ENCODE measurements around the gene TNIK. TPM values are rescaled to one million over a fixed set of nuclear protein-coding genes. Genes with fewer than 3 reads are reported as not detected.
"Not testable (repeated sequence)": the region's sequence is repeated elsewhere in the genome, so short reads cannot be mapped to it uniquely, and the experiment has no call there.

Gene TNIK
- total RNA-seq, 1 donor from 2014 or later: 36.0 TPM

DNA sequence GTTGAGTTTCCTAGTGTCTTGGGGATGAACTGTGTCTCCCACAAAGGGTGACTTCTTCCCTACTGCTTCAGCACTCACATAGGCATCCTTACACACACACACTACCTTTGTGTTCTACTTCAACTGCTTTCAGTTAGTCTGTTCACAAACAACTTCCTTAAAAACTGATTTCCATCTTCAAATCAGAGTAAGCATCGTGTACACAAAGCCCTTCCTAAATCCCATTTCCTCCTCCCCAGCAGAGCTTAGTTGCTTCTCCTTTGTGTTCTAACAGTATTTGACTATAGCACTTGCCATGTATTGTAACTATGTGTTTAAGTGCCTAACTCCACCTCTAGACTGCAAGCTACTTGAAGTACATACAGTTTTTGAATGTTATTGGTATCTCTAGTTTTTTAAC is 71.7 kb downstream of the TNIK start:
- no peak for DNase-seq (ENCODE audit: low read depth, low spot score)

DNA sequence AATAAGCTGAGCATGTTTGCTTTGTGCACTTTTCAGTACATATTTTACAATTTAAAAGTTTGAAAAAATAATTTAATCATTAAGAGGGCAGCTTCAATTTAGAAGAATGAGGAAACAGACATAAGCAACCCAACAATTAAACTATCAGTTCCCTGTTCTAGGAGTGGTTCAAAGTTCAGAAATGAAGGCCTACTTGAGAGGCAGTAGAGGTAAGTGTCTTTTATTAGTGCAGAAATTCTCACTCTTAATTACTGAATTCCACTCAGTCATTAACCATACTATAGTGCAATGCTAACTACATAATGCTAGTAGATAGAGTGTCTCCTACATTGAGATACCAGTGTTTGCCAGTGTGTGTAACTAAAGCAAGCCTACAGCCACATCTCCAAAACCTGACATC is 73.1 kb downstream of the TNIK start:
- DNase-seq (ENCODE audit: low read depth, low spot score): no peak

DNA sequence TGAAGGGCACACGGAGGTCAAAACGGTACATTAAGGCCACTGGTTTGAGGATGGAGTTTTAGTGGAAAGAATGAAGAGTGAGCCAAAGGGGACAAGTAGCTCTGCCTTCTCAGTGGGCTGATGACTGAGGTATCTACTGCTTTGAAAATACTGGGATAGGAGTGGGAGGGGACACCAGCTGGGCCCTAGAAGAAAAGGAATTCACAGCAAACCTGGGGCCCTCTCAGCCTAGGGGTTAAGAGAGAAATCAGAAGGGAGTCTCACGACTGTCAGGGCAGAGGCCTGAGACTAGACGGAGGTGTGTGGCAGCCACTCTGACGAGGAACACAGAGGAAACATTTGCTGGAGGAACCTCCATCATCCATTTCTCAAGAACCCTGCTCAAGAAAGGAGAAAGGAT is 75.1 kb downstream of the TNIK start:
- DNase-seq (ENCODE audit: low read depth, low spot score): no peak

DNA sequence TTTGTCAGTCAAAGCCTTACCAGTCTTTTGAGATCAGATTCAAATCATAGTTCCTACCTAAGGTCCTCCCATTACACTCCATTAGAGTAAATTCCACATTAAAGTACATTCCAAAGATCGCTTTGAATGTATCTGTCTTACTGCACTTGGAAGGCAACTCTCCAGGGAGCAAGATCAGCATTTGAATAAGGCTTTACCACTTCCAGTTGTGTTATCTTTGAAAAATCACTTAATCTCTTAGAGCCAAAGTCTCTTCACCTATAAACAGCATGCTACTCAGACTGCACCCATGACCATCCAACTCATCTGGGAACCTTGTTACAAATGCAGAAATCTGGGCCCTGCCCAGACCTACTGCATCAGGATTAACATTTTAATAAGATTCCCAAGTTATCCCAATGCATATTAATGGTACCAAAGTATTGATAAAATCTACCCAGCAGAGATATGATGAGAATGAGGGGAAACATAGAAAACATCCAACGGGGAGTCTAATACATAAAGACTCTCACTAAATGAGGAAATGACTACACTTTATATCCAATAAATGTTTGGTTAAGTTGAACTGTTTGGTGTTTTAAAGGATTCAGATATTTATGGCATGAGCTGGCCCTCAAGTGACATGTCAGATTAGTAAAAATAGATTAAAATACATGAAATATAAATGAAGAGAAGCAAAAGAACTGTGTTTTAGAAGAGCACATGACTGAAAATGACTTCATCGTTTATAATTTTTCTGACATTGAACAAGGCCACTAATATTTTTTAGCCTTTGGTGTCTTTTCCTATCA is 75.9 kb downstream of the TNIK start:
- DNase-seq (ENCODE audit: low read depth, low spot score): no peak

DNA sequence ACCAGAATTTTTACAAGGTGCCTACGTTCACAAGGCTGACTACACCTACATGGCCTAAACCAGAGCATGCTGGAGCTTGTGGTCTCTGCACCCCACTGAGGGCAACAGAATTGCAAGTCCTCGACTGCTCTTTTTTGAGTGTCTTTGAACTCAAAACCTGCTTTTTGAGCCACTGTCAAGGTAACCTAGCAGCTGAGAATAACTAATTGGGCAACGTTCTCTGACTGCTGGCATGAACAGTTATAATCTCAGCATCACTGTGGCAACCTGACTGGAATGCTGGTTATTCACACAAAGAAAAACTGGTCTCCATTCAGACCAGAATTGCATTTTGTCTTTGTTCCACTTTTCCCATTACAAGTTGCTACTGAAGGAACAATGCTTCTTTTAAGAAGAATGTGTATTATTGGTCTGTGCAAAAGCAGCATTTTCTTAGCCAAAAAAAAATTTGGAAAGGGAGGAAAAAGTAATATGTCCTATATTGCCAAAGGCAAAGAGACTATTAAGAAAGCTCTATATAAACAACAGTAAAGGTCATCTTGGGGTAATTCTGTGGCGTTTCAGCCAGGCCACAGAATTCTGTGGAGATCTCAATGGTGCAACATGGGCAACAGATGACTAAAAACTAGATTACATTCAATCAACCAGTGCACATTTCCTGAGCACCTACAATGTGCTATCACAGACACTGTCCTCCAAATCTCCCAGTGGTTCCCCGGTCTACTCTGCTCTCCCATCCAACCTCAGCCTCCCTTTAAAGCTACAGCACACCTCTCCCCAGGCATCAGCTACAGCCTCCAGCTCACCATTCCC is 76.8 kb downstream of the TNIK start:
- no peak for DNase-seq (ENCODE audit: low read depth, low spot score)

DNA sequence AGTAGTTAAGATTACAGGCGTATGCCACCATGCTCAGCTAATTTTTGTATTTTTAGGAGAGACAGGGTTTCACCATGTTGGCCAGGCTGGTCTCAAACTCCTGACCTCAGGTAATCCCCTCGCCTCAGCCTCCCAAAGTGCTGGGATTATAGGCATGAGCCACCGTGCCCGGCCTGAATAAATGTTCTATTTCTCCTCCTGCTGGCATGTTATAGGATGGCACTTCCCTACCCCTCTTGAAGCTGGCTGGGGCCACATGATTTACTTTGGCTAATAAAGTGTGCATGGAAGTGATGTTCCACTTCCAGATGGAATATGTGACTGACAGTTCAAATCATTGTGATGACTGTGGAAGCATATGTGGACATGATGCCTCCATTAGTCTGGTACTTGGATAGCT is 77.9 kb downstream of the TNIK start:
- DNase-seq (ENCODE audit: low read depth, low spot score): not testable (repeated sequence)

DNA sequence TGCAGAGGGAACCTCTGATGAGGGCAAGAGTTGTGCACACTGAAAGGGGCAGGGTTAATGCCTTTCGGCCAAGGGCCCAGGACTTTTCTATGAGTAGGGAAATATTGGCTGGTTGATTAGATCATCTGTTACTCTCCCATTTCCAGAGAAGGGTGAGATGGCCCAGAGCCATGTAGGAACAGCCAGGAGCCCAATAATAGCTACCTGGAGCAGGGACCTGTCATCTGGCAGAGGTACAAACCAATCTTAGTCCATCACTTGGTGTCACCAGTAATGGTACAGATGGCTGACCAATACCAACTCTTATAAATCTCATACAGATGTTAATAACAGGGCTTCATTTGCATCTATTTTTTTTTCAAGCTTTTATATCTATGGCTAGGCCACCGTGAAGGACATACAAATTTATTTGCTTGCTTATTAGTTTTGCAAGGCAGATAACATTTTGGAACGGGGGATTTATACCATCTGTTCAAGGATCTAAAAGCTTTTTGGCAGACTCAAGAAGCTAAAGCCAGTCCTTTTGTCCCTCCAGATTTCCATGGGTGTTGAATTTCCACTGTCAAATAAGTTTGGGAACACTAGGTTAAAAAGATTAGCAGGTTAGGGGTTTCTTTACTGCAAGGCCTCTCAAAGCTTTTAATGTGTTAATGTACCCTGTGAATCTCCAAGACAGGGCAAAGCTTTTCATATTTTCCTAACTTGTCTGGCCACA is 79.3 kb downstream of the TNIK start:
- DNase-seq (ENCODE audit: low read depth, low spot score): no peak

DNA sequence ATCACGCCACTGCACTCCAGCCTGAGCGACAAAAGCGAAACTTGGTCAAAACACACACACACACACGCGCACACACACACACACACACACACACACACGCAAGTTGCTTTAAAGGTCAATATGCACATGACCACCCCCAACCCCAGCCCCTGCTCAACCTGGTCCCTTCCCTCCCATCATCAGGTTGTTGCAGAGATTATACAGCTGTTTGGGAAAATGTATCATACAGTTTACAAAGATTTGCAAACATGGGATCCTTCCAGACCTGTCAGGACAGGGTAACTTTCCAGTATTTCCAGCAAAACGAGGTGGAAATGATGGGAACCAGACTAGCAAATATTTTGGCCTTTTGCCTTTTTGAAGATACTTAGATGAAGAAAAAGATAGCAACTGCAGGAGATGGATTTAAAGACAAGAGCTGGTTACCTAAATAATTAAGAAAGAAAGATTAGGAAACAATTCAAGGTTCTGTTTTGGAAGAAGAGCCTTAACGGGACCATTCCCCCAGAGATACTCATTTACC is 80.2 kb downstream of the TNIK start:
- DNase-seq (ENCODE audit: low read depth, low spot score): no peak

DNA sequence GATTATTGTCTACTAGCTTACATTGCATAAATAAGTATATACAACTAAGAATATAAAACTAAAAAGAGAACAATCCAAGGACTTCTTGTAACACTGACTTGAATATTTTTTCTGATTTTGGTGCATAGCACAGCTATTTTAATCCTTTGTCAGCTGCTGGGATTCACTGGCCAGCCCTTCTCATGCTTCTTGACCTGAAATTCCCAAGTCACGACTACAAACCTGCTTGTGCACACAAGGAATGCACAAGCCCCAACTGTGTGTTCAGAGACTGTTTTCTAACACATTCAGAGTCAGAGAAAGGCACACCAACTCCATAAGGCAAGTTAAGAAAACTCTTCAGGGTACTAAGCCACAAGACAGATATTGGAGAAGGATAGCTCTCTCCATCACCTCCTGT is 80.9 kb downstream of the TNIK start:
- no peak for DNase-seq (ENCODE audit: low read depth, low spot score)

DNA sequence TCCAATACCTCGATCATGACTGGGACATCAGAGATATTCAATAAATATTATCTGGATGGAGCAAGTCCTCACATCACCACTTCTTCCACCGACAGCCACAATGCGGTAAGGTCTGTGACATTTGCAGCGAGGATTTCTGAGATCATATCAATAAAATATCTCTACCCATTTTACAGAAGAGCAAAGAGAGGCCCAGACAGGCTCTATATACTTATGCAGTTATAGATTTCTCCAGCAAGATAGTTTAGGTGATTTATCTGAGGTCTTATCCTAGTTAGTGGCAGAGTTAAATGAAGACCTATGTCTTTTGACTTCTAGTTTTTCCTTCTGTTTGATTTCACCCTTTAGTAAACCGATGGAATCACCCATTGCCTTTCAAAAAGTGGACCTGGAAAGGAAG is 81.6 kb downstream of the TNIK start:
- no peak for DNase-seq (ENCODE audit: low read depth, low spot score)

DNA sequence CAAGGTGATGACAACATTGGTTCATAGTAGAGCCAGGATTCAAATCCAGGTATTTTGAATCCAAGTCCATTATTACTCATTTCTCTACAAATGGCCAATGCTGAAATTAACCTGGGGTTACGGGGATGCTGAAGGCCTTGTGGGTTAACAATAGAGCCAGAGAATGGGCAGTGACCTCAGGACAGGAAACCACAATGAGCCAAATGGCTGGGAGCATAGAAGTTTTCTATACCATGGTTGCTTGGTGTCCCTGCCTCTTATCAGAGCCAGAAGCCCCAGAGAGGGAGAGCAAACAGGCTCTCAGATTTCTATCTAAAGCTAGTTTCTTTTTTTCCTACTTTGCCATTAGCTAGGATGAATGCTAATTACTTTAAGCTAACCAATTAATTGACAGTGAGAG is 82.3 kb downstream of the TNIK start:
- DNase-seq (ENCODE audit: low read depth, low spot score): no peak

DNA sequence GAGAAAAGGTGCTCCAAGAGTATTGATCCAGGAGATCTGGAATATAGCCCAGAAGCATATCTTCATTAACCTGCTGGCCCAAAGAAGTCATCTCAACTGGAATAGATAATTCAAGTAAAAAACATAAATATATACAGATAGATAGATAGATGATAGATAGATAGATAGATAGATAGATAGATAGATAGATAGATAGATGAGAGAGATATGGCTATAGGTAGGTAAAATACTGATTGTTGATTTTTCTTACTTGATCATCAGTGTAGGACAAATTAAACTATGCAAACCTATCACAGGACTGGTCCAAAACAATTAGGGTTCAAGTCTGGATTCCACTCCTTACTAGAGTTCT is 83.6 kb downstream of the TNIK start:
- no peak for DNase-seq (ENCODE audit: low read depth, low spot score)

DNA sequence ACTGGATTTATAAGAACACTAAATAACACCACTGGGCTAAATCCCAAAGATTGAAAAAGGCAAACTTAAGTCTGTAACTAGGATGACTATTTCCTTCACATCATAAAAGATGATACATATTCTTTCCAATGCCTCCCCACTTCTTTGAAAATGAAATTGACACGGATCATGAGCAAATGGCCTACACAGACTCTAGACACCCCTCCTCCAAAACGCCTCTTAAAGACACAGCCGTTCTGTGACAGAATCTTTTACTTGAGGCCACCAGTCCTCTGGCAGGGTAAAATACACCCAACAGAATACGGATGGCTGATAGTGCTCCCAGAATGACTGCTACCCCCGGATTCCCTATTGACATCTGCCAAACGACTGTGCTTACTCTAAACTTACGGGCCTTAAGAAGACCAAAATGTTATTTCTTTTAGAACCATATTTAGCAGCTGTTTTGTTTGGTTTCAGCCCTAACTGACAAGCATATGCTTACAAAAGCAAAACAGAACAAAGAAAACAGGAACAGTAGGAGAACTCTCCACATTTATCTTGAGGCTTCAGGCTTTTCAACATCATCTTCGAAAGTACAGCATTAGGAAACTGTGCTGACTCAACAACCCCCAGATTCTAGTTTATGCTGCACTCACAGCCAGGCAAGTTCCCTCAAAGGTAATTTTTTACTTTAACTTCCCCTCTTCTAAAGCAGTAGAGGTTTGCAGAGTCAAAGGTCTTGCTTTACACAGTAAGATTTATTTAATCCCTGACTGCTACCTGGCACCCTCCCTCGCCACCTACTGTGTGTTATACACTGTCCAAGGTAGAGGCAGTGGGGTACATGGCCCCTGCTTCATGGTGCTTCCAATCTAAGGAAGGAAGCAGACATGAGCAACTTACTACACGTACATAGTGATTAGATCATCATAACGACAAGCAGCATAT is 84.3 kb downstream of the TNIK start:
- DNase-seq (ENCODE audit: low read depth, low spot score): no peak

DNA sequence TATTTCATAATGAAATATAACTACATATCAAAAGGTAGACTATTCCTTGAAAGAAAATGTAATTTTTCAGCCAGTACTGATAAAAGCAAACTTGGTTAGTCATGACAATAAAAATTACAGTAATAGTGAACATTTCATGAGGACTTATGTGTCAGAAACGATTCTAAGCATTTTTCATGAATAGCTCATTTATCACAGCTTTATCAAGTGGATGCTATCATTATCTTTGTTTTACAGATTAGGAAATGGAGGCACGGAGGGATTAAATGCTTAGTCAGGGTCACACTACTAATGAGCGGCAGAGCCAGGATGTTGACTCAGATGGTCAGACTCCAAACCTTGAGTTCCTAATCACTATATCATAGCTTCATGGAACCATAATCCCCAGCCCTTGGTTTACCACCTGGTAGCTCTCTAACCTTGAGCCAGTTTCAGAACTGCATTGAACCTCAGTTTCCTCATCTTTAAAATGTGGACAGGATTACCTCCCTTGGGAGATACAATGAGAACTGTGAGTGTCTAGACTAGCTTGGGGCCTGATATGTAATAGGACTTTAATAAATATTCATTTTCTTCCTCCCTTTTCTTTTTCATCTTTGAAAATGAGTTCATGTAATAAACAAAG is 85.4 kb downstream of the TNIK start:
- DNase-seq (ENCODE audit: low read depth, low spot score): peak; percentile 71

DNA sequence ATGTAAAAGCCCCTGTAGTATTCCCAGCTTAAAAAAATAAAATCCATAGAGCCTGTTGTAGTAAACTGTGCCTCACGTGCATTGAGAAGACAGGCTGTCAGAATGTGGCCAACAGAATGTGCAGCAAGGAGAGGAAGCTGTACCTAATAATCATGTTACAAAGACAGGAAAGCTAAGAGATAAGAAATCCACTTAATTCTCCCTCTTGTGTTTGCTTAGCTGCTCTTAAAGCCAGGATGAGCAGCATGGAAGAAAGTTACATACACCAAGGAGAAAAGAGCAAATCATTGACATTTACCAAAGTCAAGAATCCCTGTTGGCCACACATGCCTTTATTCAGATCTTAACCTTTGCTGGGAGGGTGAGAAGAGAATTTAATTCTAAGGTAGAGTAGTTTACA is 85.9 kb downstream of the TNIK start:
- DNase-seq (ENCODE audit: low read depth, low spot score): peak; percentile 37

DNA sequence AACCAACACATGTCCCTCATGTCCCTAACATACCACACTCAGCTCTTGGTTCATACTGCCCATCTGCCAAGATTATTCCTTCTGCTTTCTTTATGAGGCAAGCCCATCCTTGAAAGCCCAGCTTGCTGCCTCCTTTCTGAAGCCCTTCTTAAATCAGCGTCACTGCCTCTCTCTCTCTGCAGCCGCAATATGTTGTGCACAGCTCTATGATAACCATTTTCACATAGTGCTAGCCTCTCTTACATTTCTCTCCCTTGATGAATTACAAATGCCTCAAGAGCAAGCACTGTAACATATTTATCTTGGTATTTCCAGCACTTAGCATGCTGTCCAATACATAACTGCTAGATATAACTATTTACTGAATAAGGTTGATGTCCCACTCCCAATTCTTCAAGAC is 86.5 kb downstream of the TNIK start:
- DNase-seq (ENCODE audit: low read depth, low spot score): no peak

DNA sequence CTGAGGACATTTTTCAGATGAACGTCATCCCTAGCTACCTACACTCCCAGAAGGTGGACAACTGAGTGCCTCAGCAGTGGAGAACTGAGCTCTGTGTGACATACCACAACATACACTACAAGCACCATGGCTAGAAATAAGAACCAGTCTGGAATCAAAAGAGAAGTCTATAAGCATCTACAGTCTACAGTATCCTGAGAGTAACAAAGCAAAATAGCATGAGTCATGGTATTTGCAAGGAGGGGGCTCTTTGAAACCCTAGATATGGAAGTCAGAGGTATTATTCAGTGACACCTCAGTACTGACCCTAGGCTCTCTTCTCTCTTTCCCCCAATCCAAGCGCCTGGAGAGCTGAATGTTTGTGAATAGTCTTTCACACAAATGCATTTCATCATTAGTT is 87.5 kb downstream of the TNIK start:
- no peak for DNase-seq (ENCODE audit: low read depth, low spot score)

DNA sequence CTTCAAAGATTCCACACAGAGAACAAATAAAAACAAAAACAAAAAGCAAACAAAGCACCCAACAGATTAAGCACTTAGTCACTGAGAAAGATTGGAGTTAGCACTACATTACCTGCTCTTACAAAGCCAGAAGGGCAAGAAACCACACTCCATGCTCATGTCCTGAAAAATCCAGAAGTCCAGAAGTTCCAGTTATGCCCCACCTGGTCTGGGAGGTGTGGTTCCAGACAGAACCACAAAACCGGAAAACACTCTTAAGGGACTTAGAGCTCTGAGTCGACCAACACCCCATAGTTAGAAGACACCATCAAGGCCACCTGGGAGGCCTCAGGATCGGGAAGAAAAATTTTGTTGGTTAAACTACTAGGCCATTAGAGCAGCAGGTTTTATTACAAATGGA is 88.9 kb downstream of the TNIK start:
- no peak for DNase-seq (ENCODE audit: low read depth, low spot score)

DNA sequence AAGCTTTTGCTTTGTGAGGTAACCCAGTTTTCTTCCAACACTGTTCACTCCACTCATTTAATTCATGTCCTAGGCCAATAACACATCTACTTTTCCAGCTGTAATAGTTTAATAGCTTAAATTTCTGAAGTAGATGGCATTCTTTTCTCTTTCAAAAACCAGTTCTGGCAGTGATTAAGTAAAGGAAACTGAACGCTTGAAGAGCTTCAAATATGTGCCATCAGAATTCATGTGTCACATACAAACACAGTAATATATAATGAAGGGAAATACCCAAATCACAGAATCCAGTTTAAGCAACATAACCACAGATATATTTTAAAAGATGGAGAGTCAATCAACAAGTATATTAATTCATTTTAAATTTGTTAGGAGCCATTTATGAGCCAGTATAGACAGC is 91.0 kb downstream of the TNIK start:
- DNase-seq (ENCODE audit: low read depth, low spot score): no peak

DNA sequence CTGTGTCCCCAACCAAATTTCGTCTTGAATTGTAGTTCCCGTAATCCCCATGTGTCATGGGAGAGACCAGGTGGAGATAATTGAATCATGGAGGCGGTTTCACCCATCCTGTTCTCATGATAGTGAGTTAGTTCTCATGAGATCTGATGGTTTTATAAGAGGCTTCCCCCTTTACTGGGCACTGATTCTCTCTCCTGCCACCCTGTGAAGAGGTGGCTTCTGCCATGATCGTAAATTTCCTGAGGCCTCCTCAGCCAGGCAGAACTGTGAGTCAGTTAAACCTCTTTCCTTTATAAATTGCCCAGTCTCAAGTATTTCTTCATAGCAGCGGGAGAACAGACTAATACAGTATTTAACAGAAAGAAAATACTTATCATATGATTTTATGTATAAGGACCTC is 93.5 kb downstream of the TNIK start:
- DNase-seq (ENCODE audit: low read depth, low spot score): not testable (repeated sequence)

DNA sequence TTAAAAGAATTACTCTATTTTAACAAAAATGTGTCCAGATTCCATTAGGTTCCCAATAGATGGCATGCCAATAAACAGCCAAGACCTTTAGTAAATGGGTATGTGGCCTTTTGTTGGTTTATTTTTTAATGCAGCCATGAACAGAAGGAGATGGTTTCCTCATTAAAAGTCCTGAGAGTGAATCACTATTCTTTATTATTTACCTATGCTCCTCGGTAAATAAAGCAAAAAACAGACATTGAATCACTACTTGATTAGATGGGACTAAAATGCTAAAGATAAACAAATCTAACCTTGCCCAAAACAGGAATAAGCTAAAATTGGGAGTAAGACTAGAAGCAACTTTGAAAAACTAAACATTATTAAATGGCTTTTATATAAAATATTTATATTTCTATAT is 94.2 kb downstream of the TNIK start:
- DNase-seq (ENCODE audit: low read depth, low spot score): no peak
